ENCODE results near the gene MIA. TPM values are rescaled to one million over a fixed set of nuclear protein-coding genes. Genes with fewer than 3 reads are reported as not detected.

MIA gene
- total and polyA plus RNA-seq, 8 donors: 0.89 to 6.7 (median 3.6) TPM; not detected in 1

DNA sequence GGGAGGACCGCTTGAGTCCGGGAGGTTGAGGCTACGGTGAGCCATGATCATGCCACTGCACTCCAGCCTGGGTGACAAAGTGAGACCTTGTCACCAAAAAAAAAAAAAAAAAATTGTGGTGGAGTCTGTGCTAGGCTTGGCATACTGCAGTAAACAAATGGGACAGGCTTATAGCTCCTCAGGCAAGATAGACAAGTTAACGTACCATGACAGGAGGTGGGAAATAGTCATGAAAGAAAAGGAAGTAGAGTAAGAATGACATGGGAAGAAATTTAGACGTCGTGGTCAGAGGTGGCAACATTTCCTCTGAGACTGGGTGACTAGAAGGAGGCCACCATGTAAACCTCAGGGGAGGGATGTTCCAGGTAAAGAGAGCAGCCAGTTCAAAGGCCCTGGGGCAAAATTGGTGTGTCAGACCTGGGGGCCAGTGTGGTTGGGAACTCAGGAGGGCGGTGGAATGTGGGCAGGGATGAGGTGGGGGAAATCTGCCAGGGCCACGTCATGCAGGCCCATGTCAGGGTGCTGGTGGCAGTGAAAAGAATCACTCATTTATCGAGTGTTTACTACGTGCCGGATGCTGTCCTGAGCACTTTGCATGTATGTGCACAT, 18.7 kb upstream of the MIA start:
- peak overlapping the region in 1 of 2 donors; percentile 30 for H3K27ac ChIP-seq
- H3K9me3 ChIP-seq: no peaks in the 10 kb centered on the region
- TF ChIP-seq, protein P1, sequence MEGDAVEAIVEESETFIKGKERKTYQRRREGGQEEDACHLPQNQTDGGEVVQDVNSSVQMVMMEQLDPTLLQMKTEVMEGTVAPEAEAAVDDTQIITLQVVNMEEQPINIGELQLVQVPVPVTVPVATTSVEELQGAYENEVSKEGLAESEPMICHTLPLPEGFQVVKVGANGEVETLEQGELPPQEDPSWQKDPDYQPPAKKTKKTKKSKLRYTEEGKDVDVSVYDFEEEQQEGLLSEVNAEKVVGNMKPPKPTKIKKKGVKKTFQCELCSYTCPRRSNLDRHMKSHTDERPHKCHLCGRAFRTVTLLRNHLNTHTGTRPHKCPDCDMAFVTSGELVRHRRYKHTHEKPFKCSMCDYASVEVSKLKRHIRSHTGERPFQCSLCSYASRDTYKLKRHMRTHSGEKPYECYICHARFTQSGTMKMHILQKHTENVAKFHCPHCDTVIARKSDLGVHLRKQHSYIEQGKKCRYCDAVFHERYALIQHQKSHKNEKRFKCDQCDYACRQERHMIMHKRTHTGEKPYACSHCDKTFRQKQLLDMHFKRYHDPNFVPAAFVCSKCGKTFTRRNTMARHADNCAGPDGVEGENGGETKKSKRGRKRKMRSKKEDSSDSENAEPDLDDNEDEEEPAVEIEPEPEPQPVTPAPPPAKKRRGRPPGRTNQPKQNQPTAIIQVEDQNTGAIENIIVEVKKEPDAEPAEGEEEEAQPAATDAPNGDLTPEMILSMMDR (IDR thresholded peaks at IDR 0.05): no peak
- ATAC-seq (peak; percentile 25), DNase-seq (no peak)
- peaks cover 23 to 54% of the 10 kb centered on the region in 2 donors for H3K4me1 ChIP-seq
- intact Hi-C loops (cut with DNase I): no loop called here
- peaks cover 4 to 65% of the 10 kb centered on the region in 2 donors for H3K36me3 ChIP-seq
- no peak overlapping the region for H3K4me3 ChIP-seq
- H3K27me3 ChIP-seq: no peaks in the 10 kb centered on the region

DNA sequence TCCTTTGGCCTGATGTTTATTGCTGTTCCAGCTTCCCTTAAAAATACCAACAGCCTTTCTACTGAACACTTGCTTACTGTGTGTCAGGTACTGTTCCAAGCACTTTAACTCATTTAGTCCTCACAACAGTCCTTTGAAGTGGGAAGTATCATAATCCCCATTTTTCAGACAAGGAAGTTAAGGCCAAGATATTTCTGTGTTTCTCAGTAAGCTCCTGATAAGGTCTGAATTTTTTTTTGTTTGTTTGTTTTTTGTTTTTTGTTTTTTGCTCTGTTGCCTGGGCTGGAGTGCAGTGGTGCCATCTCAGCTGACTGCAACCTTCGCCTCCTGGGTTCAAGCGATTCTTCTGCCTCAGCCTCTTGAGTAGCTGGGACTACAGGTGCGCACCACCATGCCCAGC, 16.8 kb upstream of the MIA start:
- no peak overlapping the region for H3K27ac ChIP-seq
- H3K36me3 ChIP-seq: peaks cover 4 to 84% of the 10 kb centered on the region in 2 donors
- H3K9me3 ChIP-seq: no peaks in the 10 kb centered on the region
- no peaks in the 10 kb centered on the region for H3K27me3 ChIP-seq
- peaks cover 16 to 37% of the 10 kb centered on the region in 2 donors for H3K4me1 ChIP-seq
- intact Hi-C loops (cut with DNase I): no loop called here
- ATAC-seq (no peak), DNase-seq (no peak)
- no peak overlapping the region for H3K4me3 ChIP-seq
- TF ChIP-seq, protein P1 (IDR thresholded peaks at IDR 0.05): no peak

DNA sequence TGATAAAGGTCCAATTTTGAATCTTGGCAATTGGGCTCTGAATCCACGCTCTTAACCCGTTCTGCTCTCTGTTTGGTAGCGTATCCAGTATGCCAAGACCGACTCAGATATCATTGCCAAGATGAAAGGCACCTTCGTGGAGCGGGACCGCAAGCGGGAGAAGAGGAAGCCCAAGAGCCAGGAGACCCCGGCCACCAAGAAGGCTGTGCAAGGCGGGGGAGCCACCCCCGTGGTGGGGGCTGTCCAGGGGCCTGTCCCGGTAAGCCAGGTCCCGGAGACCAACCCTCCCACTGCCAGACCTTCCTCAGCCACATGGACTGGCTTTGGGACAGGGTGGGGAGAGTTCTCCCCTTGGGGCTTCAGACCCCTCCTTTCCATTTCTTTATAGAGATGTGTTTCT, 16.0 kb upstream of the MIA start:
- Histone ChIP-seq H3K4me3 (no peak overlapping the region), H3K36me3 (peaks cover 4 to 93% of the 10 kb centered on the region in 2 donors), H3K27ac (no peak overlapping the region), H3K4me1 (peaks cover 9 to 28% of the 10 kb centered on the region in 2 donors), H3K27me3 (no peaks in the 10 kb centered on the region), H3K9me3 (no peaks in the 10 kb centered on the region)
- ATAC-seq (no peak), DNase-seq (peak in 1 of 4 donors; percentile 42)
- intact Hi-C loops (cut with DNase I): no loop called here
- TF ChIP-seq, protein P1 (IDR thresholded peaks at IDR 0.05): no peak

DNA sequence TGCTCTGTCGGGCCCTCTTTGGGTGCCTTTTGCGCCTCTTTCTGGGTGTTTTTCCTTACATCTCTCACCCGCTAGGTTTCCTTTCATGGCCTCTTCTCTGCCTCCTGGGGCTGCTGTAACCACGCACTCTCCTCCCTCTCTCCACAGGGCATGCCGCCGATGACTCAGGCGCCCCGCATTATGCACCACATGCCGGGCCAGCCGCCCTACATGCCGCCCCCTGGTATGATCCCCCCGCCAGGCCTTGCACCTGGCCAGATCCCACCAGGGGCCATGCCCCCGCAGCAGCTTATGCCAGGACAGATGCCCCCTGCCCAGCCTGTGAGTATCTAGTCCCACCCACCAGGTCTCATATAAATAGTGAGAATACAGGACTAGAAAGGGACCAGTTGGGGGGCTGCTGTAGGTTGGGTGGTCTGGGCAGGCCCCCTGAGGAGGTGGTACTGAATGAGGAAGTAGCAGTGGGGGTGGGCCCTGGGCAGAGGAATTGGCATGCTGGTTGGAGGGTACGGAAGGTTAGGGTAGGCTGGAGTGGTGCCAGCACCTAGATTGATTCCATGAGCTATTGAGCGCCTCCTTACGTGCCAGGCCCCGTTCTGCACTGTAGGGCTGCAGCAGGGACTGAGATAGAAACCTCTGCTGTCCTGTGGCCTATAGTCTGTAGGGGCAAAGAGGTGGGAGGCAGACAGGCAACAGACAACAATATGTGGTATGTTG, 12.4 kb upstream of the MIA start:
- Histone ChIP-seq H3K4me3 (no peak overlapping the region), H3K36me3 (peaks cover 4 to 98% of the 10 kb centered on the region in 2 donors), H3K27ac (no peak overlapping the region), H3K9me3 (no peaks in the 10 kb centered on the region), H3K27me3 (no peaks in the 10 kb centered on the region), H3K4me1 (peaks cover 0 to 3% of the 10 kb centered on the region in 2 donors)
- TF ChIP-seq, protein P1 (IDR thresholded peaks at IDR 0.05): no peak
- ATAC-seq (no peak), DNase-seq (no peak)
- intact Hi-C loops (cut with DNase I): no loop called here

DNA sequence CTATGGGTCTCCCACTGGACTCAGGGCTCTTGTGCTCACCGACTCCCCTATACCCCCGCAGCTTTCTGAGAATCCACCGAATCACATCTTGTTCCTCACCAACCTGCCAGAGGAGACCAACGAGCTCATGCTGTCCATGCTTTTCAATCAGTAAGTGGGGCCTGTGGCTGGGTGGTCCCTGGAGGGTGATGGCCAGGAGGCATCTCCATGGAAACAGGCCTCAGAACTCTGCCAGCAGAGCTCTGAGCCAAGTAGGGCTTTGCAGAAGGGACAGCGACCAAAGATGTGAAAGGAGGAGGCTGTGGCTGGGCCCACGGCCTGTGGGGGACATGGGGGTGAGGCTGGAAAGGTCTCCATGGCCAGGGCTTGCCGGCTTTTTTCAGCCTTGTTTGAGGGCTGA, 11.8 kb upstream of the MIA start:
- intact Hi-C loops (cut with DNase I): no loop called here
- no peak for ATAC-seq
- Histone ChIP-seq H3K27me3 (no peaks in the 10 kb centered on the region), H3K36me3 (peaks cover 4 to 98% of the 10 kb centered on the region in 2 donors), H3K9me3 (no peaks in the 10 kb centered on the region), H3K4me3 (no peak overlapping the region), H3K27ac (no peak overlapping the region), H3K4me1 (peaks cover 0 to 3% of the 10 kb centered on the region in 2 donors)
- DNase-seq: peak in 1 of 4 donors; percentile 37
- TF ChIP-seq, protein P1 (IDR thresholded peaks at IDR 0.05): no peak
